H1 (cell line): ENCODE measurements around the gene SNRNP40. TPM values are rescaled to one million over a fixed set of nuclear protein-coding genes. Genes with fewer than 3 reads are reported as not detected.

Source experiments
- CTCF ChIA-PET: fragments of 300-600 bp; sonication (Branson Sonifier 250); formaldehyde crosslinking; loops from one replicate; lab custom pipeline; 2021; ENCODE audit not compliant: partially characterized antibody; lab: Charles Lee
- POLR2A ChIA-PET: fragments of 300-600 bp; sonication (Branson Sonifier 250); formaldehyde crosslinking; loops from one replicate; lab custom pipeline; 2021; ENCODE audit warnings: inconsistent platforms; ENCODE audit not compliant: partially characterized antibody; lab: Charles Lee
- DNase-seq, 2 experiments: peaks; one replicate each; pipeline versions ENCODE4 v3.0.0 to v3.0.0-alpha.2; 2010 to 2022; ENCODE audit warnings: low spot score in 2 of 2, low read depth in 1 of 2, mixed read lengths in 1 of 2
- FAIRE-seq: peaks from 2 replicates; lab custom pipeline; 2011; peaks lifted over from hg19 to GRCh38; lab: Jason Lieb, UNC
- H2AFZ ChIP-seq: 2 replicates; pipeline ENCODE4 v1.8.1; 2012; ENCODE audit warnings: low read length, inconsistent platforms
- H2AK5ac ChIP-seq: 2 replicates; pipeline ENCODE4 v1.6.1; 2013; ENCODE audit warnings: low read depth, low read length
- H2BK120ac ChIP-seq: replicated peaks from 2 replicates; pipeline ENCODE3; 2013; ENCODE audit warnings: low read depth, low read length, inconsistent platforms
- H2BK12ac ChIP-seq: 2 replicates; pipeline ENCODE4 v1.6.1; 2013; ENCODE audit warnings: low read depth, low read length
- H2BK15ac ChIP-seq: 2 replicates; pipeline ENCODE4 v1.6.1; 2013; ENCODE audit warnings: low read length
- H2BK20ac ChIP-seq: 2 replicates; pipeline ENCODE4 v1.6.1; 2013; ENCODE audit warnings: low read length
- H2BK5ac ChIP-seq: 2 replicates; pipeline ENCODE4 v1.6.1; 2013; ENCODE audit warnings: low read depth, low read length
- H3K14ac ChIP-seq: 2 replicates; pipeline ENCODE4 v1.6.1; 2013; ENCODE audit warnings: inconsistent platforms; ENCODE audit not compliant: insufficient read length
- H3K18ac ChIP-seq: 2 replicates; pipeline ENCODE4 v1.6.1; 2013; ENCODE audit warnings: low read length; ENCODE audit errors: extremely low read depth
- H3K23ac ChIP-seq: 2 replicates; pipeline ENCODE4 v1.6.1; 2013; ENCODE audit warnings: inconsistent platforms; ENCODE audit not compliant: insufficient read length
- H3K23me2 ChIP-seq: 2 replicates; pipeline ENCODE4 v1.6.1; 2013; ENCODE audit warnings: low read depth, low read length
- H3K27ac ChIP-seq: 2 replicates; pipeline ENCODE4 v1.6.1; 2011; ENCODE audit warnings: low read depth, low read length, inconsistent platforms
- H3K27me3 ChIP-seq, 4 experiments: replicated peaks in 1 of 4; 1 replicate in 1 of 4; 2 replicates in 3 of 4; pipeline versions ENCODE4 v1.6.1 to v1.8.1; 2011 to 2013; ENCODE audit warnings: low read length in 3 of 4, mild to moderate bottlenecking in 3 of 4, inconsistent platforms in 2 of 4, mixed read lengths in 2 of 4, moderate library complexity in 1 of 4; ENCODE audit not compliant: control insufficient read depth in 3 of 4, insufficient read depth in 3 of 4; ENCODE audit errors: extremely low read depth in 1 of 4
- H3K36me3 ChIP-seq, 4 experiments: 2 replicates each; pipeline versions ENCODE4 v1.6.1 to v1.8.1; 2011 to 2013; ENCODE audit warnings: mild to moderate bottlenecking in 4 of 4, low read length in 3 of 4, moderate library complexity in 2 of 4, control low read depth in 1 of 4, inconsistent platforms in 1 of 4; ENCODE audit not compliant: insufficient read depth in 4 of 4, control insufficient read depth in 2 of 4
- H3K4ac ChIP-seq: replicated peaks from 2 replicates; pipeline ENCODE3; 2013; ENCODE audit warnings: low read length, low read depth, mixed read lengths, inconsistent platforms; ENCODE audit not compliant: insufficient read length
- H3K4me1 ChIP-seq, 4 experiments: replicated peaks in 1 of 4; 1 replicate in 1 of 4; 2 replicates in 3 of 4; pipeline versions ENCODE4 v1.6.1 to v1.8.1; 2011 to 2013; ENCODE audit warnings: low read length in 3 of 4, inconsistent platforms in 2 of 4, mixed read lengths in 1 of 4; ENCODE audit not compliant: insufficient read depth in 4 of 4, control insufficient read depth in 3 of 4
- H3K4me2 ChIP-seq, 2 experiments: 2 replicates each; pipeline versions ENCODE4 v1.6.1 to v1.8.1; 2011 to 2013; ENCODE audit warnings: low read depth in 2 of 2, low read length in 2 of 2, control low read depth in 1 of 2, inconsistent platforms in 1 of 2, mild to moderate bottlenecking in 1 of 2; ENCODE audit not compliant: insufficient read depth in 1 of 2
- H3K4me3 ChIP-seq, 4 experiments: fragments of 200-600, 300-600 bp in 1 of 4; sonication (generic), shearing (Covaris generic), sonication (Bioruptor Twin) in 1 of 4; 2 replicates each; pipeline versions ENCODE4 v1.5.1 to v1.8.1; 2011 to 2016; ENCODE audit warnings: low read length in 4 of 4, low read depth in 3 of 4, control low read depth in 2 of 4, inconsistent platforms in 2 of 4, mild to moderate bottlenecking in 2 of 4, mixed read lengths in 1 of 4, moderate library complexity in 1 of 4; ENCODE audit not compliant: insufficient read depth in 2 of 4; ENCODE audit errors: extremely low read depth in 1 of 4
- H3K56ac ChIP-seq: replicated peaks from 2 replicates; pipeline ENCODE3; 2013; ENCODE audit warnings: low read depth, mild to moderate bottlenecking, mixed read lengths, low read length, inconsistent platforms; ENCODE audit not compliant: insufficient read length
- H3K79me1 ChIP-seq: 2 replicates; pipeline ENCODE4 v1.6.1; 2013; ENCODE audit warnings: low read depth, low read length, control low read depth
- H3K79me2 ChIP-seq, 2 experiments: 2 replicates each; pipeline versions ENCODE4 v1.6.1 to v1.8.1; 2012 to 2013; ENCODE audit warnings: low read length in 2 of 2, mild to moderate bottlenecking in 2 of 2, inconsistent platforms in 1 of 2; ENCODE audit not compliant: insufficient read depth in 2 of 2, control insufficient read depth in 1 of 2
- H3K9ac ChIP-seq, 4 experiments: replicated peaks in 1 of 4; 1 replicate in 1 of 4; 2 replicates in 3 of 4; pipeline versions ENCODE4 v1.6.1 to v1.8.1; 2011 to 2013; ENCODE audit warnings: low read depth in 3 of 4, low read length in 3 of 4, control low read depth in 2 of 4, mild to moderate bottlenecking in 2 of 4, moderate library complexity in 2 of 4, inconsistent platforms in 1 of 4; ENCODE audit errors: extremely low read depth in 1 of 4
- H3K9me3 ChIP-seq, 2 experiments: 2 replicates each; pipeline versions ENCODE4 v1.6.1 to v1.8.1; 2012 to 2013; ENCODE audit warnings: mild to moderate bottlenecking in 2 of 2, moderate library complexity in 2 of 2, control low read depth in 1 of 2, inconsistent platforms in 1 of 2, low read depth in 1 of 2, low read length in 1 of 2, mixed read lengths in 1 of 2; ENCODE audit not compliant: insufficient read depth in 2 of 2
- H4K20me1 ChIP-seq, 2 experiments: replicated peaks in 1 of 2; 2 replicates each; pipeline versions ENCODE3 to v1.8.1; 2011 to 2013; ENCODE audit warnings: inconsistent platforms in 2 of 2, low read length in 2 of 2, mild to moderate bottlenecking in 1 of 2; ENCODE audit not compliant: insufficient read depth in 2 of 2, control insufficient read depth in 1 of 2
- H4K5ac ChIP-seq: 2 replicates; pipeline ENCODE4 v1.6.1; 2013; ENCODE audit warnings: low read length, low read depth, mixed read lengths, inconsistent platforms; ENCODE audit not compliant: insufficient read length
- H4K8ac ChIP-seq: 2 replicates; pipeline ENCODE4 v1.8.0; 2013; ENCODE audit warnings: mild to moderate bottlenecking, moderate library complexity, low read length, inconsistent platforms; ENCODE audit not compliant: insufficient read depth; ENCODE audit errors: extremely low read depth
- H4K91ac ChIP-seq: replicated peaks from 2 replicates; pipeline ENCODE3; 2013; ENCODE audit warnings: low read length, mixed read lengths, inconsistent platforms; ENCODE audit not compliant: insufficient read length
- KDM1A ChIP-seq: fragments of 200-600, 300-600 bp; sonication (generic); IDR thresholded peaks from 2 replicates; pipeline ENCODE4 v1.7.1; 2016; ENCODE audit warnings: mild to moderate bottlenecking, low read length, borderline replicate concordance
- RAD21 ChIP-seq, 2 experiments: IDR thresholded peaks in 1 of 2; conservative IDR thresholded peaks in 1 of 2; 2 replicates each; pipeline ENCODE4 v1.6.1; 2011; ENCODE audit warnings: low read depth in 2 of 2, low read length in 2 of 2, improper control_type of control experiment in 1 of 2, inconsistent platforms in 1 of 2, mild to moderate bottlenecking in 1 of 2, moderate library complexity in 1 of 2
- RFX5 ChIP-seq: IDR thresholded peaks from 2 replicates; pipeline ENCODE4 v1.6.1; 2011; ENCODE audit warnings: low read depth, low read length, improper control_type of control experiment, borderline replicate concordance
- WGBS, 2 experiments: shearing (Covaris generic) in 1 of 2; methylation state at CpG; one replicate each; pipeline versions ENCODE4 v1.1.6 to v1.1.7; 2013 to 2015; ENCODE audit warnings: low lambda C conversion rate in 2 of 2, mixed read lengths in 2 of 2, inconsistent platforms in 1 of 2, low coverage in 1 of 2, missing lambda C conversion rate in 1 of 2; ENCODE audit not compliant: insufficient replicate concordance in 2 of 2, insufficient coverage in 1 of 2, insufficient read length in 1 of 2; ENCODE audit errors: extremely low coverage in 1 of 2, missing lambda C conversion rate in 1 of 2; 5-methylcytosine and 5-hydroxymethylcytosine counted together
- polyA plus RNA-seq, 7 experiments: library from polyadenylated mRNA; depleted of rRNA in 3 of 7; stranded (reverse) in 5 of 7; unstranded in 2 of 7; fragments of >200 nt in 5 of 7; fragments of 200-250 nt in 2 of 7; gene quantifications; 1 replicate in 5 of 7; 2 replicates in 1 of 7; 4 replicates in 1 of 7; pipeline versions ENCODE4 v1.2.1 to v1.2.3, GENCODE V29; 2011 to 2013; ENCODE audit warnings: missing spikeins in 2 of 7, mixed read lengths in 2 of 7
- total RNA-seq: library from RNA; stranded (reverse); fragmentation: NEBNext Ultra II Directional; extraction: Animal tissue kit (Norgen Biotek cat#: 25700); gene quantifications from 2 replicates; pipeline ENCODE4 v1.2.1, GENCODE V29; 2021
- TF ChIP-seq, protein P1 (sequence below), 3 experiments: IDR thresholded peaks; 1 replicate in 2 of 3; 2 replicates in 1 of 3; pipeline versions ENCODE4 v1.5.1 to v1.6.1; 2011; ENCODE audit warnings: low read length in 3 of 3, mild to moderate bottlenecking in 3 of 3, inconsistent platforms in 2 of 3, low read depth in 1 of 3, moderate library complexity in 1 of 3; ENCODE audit not compliant: insufficient read depth in 1 of 3; ENCODE audit errors: control extremely low read depth in 1 of 3
- TF ChIP-seq, protein P2 (sequence below): IDR thresholded peaks from 2 replicates; pipeline ENCODE4 v1.6.1; 2012; ENCODE audit warnings: inconsistent platforms

Gene SNRNP40
- total and polyA plus RNA-seq, 2 of the 8 experiments (the other 6 are each of a cell fraction or from before 2014, with no cell fraction given), result 97.4 to 113 TPM

DNA sequence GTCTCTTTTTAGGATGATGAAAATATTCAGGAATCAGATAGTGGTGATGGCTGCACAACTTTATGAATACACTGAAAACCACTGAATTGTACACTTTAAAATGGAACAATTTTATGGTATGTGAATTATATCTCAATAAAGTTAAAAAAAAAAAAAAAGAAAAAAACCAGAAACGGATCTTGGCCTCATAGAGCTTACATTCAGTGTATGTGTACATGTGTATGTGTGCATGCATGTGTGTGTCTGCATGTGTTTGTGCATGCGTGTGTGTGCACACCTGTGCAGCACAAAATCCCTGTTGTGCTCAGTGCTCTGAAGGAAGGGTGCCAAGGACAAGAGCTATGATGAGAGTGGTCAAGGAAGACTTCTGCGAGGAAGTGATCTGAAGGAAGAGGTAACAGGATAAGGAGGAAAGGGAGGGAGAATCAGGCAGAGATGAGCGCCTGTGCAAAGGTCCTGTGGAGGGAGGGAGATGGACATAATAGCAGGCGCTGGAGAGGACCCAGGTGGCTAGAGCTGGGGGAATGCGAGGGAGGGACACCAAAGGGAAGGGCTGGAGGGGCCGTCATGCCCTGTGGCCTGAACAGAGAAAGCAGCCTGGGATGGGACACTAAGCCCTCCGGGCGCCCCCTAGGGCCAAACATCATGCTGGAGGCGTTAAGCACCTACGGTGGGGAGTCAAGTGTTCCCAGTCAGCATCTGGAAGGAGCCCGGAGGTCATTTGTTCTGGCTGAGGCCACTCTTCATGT lies 82.1 kb downstream of the SNRNP40 start:
- Histone ChIP-seq H3K23me2 (no peaks in the 10 kb centered on the region), H3K27ac (no peak overlapping the region), H2BK120ac (peak overlapping the region; percentile 52), H3K4me1 (peaks cover 0 to 9% (median 2%) of the 10 kb centered on the region in 4 experiments; a peak in 5 of 7 replicates), H3K4ac (no peak overlapping the region), H3K36me3 (no peaks in the 10 kb centered on the region), H3K14ac (no peak overlapping the region), H2AK5ac (peak overlapping the region; percentile 94), H2BK20ac (no peak overlapping the region), H3K9me3 (no peaks in the 10 kb centered on the region), H4K91ac (no peak overlapping the region), H3K56ac (no peak overlapping the region), H4K20me1 (peaks cover 0 to 7% of the 10 kb centered on the region in 2 experiments), H3K23ac (no peak overlapping the region), H3K4me3 (no peak overlapping the region), H4K5ac (no peak overlapping the region), H3K4me2 (no peak overlapping the region), H2BK12ac (peak overlapping the region; percentile 81; the same call in 1 of the 2 replicates), H3K9ac (no peak overlapping the region), H2BK15ac (0 out of 2 replicates have a peak overlapping the region, but pooled peaks have one; percentile 88), H3K18ac (no peak overlapping the region), H2AFZ (no peak overlapping the region), H4K8ac (no peak overlapping the region), H3K79me1 (no peaks in the 10 kb centered on the region; the same call in 1 of the 2 replicates), H3K27me3 (no peaks in the 10 kb centered on the region), H2BK5ac (no peak overlapping the region), H3K79me2 (no peaks in the 10 kb centered on the region; a peak in 1 of 4 replicates)
- CTCF ChIA-PET, result interaction anchor here (0.5 to 5.9 kb wide), 13 partner anchors 8 to 180 kb away, joined by 3 to 53 read pairs (median 4); no protein-coding TSS in a partner anchor
- TF ChIP-seq KDM1A, result peak; percentile 76; the same call in 1 of the 2 replicates
- TF ChIP-seq, protein P1, sequence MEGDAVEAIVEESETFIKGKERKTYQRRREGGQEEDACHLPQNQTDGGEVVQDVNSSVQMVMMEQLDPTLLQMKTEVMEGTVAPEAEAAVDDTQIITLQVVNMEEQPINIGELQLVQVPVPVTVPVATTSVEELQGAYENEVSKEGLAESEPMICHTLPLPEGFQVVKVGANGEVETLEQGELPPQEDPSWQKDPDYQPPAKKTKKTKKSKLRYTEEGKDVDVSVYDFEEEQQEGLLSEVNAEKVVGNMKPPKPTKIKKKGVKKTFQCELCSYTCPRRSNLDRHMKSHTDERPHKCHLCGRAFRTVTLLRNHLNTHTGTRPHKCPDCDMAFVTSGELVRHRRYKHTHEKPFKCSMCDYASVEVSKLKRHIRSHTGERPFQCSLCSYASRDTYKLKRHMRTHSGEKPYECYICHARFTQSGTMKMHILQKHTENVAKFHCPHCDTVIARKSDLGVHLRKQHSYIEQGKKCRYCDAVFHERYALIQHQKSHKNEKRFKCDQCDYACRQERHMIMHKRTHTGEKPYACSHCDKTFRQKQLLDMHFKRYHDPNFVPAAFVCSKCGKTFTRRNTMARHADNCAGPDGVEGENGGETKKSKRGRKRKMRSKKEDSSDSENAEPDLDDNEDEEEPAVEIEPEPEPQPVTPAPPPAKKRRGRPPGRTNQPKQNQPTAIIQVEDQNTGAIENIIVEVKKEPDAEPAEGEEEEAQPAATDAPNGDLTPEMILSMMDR (IDR thresholded peaks at IDR 0.05; ENCODE audit: control extremely low read depth in 1 of 3, insufficient read depth in 1 of 3, low read depth in 1 of 3, low read length in 3 of 3), result peak; percentile 59 to 62 (median 61)
- peak; percentile 41 to 48 for TF ChIP-seq RAD21 (IDR thresholded peaks at IDR 0.05 in 1 of 2, conservative IDR thresholded peaks at IDR 0.05 in 1 of 2; ENCODE audit: low read depth in 2 of 2, low read length in 2 of 2)
- TF ChIP-seq RFX5, result no peak
- TF ChIP-seq, protein P2, sequence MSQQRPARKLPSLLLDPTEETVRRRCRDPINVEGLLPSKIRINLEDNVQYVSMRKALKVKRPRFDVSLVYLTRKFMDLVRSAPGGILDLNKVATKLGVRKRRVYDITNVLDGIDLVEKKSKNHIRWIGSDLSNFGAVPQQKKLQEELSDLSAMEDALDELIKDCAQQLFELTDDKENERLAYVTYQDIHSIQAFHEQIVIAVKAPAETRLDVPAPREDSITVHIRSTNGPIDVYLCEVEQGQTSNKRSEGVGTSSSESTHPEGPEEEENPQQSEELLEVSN, result no peak
- peak; percentile 29 to 79 for DNase-seq
- WGBS, 2 experiments, result 70% methylated on average over 11 of the region's 12 CpGs; no CpG with 5 or more reads in 1 of the 2 experiments
- POLR2A ChIA-PET, result interaction anchor here (0.8 to 1.2 kb wide), 3 partner anchors 13 to 149 kb away, joined by 3 to 4 read pairs (median 3); partner anchors contain the start of genes SNRNP40 and ZCCHC17
- FAIRE-seq, result peak; percentile 48
